MM.1S (cell line): ENCODE results near the gene DEFB124.

Experiments
- DNase-seq: peaks from one replicate; pipeline ENCODE4 v3.0.0-alpha.2; 2015
- H2AFZ ChIP-seq: fragments of 300-600 bp; sonication (generic); 2 replicates; pipeline ENCODE4 v1.6.0; 2016; ENCODE audit warnings: antibody characterized with exemption, low read length
- H3F3A ChIP-seq: fragments of 300-600 bp; sonication (generic); 2 replicates; pipeline ENCODE4 v1.6.1; 2016; ENCODE audit warnings: mild to moderate bottlenecking, antibody characterized with exemption, low read length, moderate library complexity, mixed read lengths; ENCODE audit not compliant: insufficient read depth
- H3K27ac ChIP-seq: fragments of 300-600 bp; sonication (generic); 2 replicates; pipeline ENCODE4 v1.5.1; 2016; ENCODE audit warnings: mild to moderate bottlenecking, low read length
- H3K27me3 ChIP-seq: fragments of 300-600 bp; sonication (generic); replicated peaks from 2 replicates; pipeline ENCODE4 v1.6.0; 2016; ENCODE audit warnings: low read length; ENCODE audit not compliant: insufficient read depth
- H3K36me3 ChIP-seq: fragments of 300-600 bp; sonication (generic); replicated peaks from 2 replicates; pipeline ENCODE4 v1.6.1; 2016; ENCODE audit warnings: mild to moderate bottlenecking, low read length, mixed read lengths; ENCODE audit not compliant: insufficient read depth
- H3K4me1 ChIP-seq: fragments of 300-600 bp; sonication (generic); 2 replicates; pipeline ENCODE4 v1.6.1; 2016; ENCODE audit warnings: low read length, mixed read lengths
- H3K4me2 ChIP-seq: fragments of 300-600 bp; sonication (generic); 2 replicates; pipeline ENCODE4 v1.6.0; 2016; ENCODE audit warnings: low read depth, low read length
- H3K4me3 ChIP-seq: fragments of 300-600 bp; sonication (generic); 2 replicates; pipeline ENCODE4 v1.5.1; 2016; ENCODE audit warnings: low read length, mixed read lengths
- H3K79me2 ChIP-seq: fragments of 300-600 bp; sonication (generic); 2 replicates; pipeline ENCODE4 v1.6.1; 2016; ENCODE audit warnings: mixed run types, low read length, mixed read lengths
- H3K9ac ChIP-seq: fragments of 300-600 bp; sonication (generic); 2 replicates; pipeline ENCODE4 v1.6.1; 2016; ENCODE audit warnings: low read length, mixed read lengths
- H3K9me2 ChIP-seq: fragments of 300-600 bp; sonication (generic); replicated peaks from 2 replicates; pipeline ENCODE4 v1.6.1; 2016; ENCODE audit warnings: mild to moderate bottlenecking, low read length, mixed read lengths; ENCODE audit not compliant: insufficient read depth
- H3K9me3 ChIP-seq: fragments of 300-600 bp; sonication (generic); replicated peaks from 2 replicates; pipeline ENCODE4 v1.6.1; 2016; ENCODE audit warnings: mild to moderate bottlenecking, low read length, mixed read lengths; ENCODE audit not compliant: insufficient read depth
- H4K20me1 ChIP-seq: fragments of 300-600 bp; sonication (generic); 2 replicates; pipeline ENCODE4 v1.6.1; 2016; ENCODE audit warnings: mild to moderate bottlenecking, low read length, moderate library complexity, mixed read lengths; ENCODE audit not compliant: insufficient read depth
- CTCF ChIP-seq: fragments of 300-600 bp; sonication (generic); IDR thresholded peaks from 2 replicates; pipeline ENCODE4 v1.5.1; 2016; ENCODE audit warnings: antibody characterized with exemption, low read length, mixed read lengths
- EZH2 ChIP-seq: fragments of 300-600 bp; sonication (generic); optimal IDR thresholded peaks from 2 replicates; pipeline ENCODE3; 2017; ENCODE audit warnings: low read depth, mild to moderate bottlenecking, antibody characterized with exemption, low read length, mixed read lengths
- EZH2phosphoT487 ChIP-seq: fragments of 300-600 bp; sonication (generic); IDR thresholded peaks from 2 replicates; pipeline ENCODE4 v1.6.1; 2018; ENCODE audit warnings: antibody characterized with exemption, low read length

DEFB124 gene

GRCh38 chr20:31500527-31500926 is 25.6 kb upstream of the DEFB124 start:
- Histone ChIP-seq H3F3A (no peaks in the 10 kb centered on the region), H3K4me2 (no peak overlapping the region), H3K27ac (no peak overlapping the region), H3K4me1 (no peaks in the 10 kb centered on the region), H3K9me3 (no peaks in the 10 kb centered on the region), H3K27me3 (no peaks in the 10 kb centered on the region), H3K9me2 (no peaks in the 10 kb centered on the region), H3K79me2 (no peaks in the 10 kb centered on the region), H2AFZ (no peak overlapping the region), H3K9ac (no peak overlapping the region), H4K20me1 (no peaks in the 10 kb centered on the region), H3K4me3 (no peak overlapping the region), H3K36me3 (no peaks in the 10 kb centered on the region)
- TF ChIP-seq EZH2: no peak
- no peak for TF ChIP-seq CTCF
- no peak for TF ChIP-seq EZH2phosphoT487
- no peak for DNase-seq

GRCh38 chr20:31497838-31498540 is 23.1 kb upstream of the DEFB124 start:
- H3F3A ChIP-seq: no peaks in the 10 kb centered on the region
- no peaks in the 10 kb centered on the region for H3K9me2 ChIP-seq
- H3K9me3 ChIP-seq: no peaks in the 10 kb centered on the region
- no peak overlapping the region for H3K27ac ChIP-seq
- no peaks in the 10 kb centered on the region for H3K4me1 ChIP-seq
- H3K36me3 ChIP-seq: no peaks in the 10 kb centered on the region
- no peak overlapping the region for H3K4me3 ChIP-seq
- DNase-seq: no peak
- no peak overlapping the region for H3K9ac ChIP-seq
- no peak overlapping the region for H2AFZ ChIP-seq
- TF ChIP-seq EZH2: no peak
- no peak for TF ChIP-seq EZH2phosphoT487
- no peak for TF ChIP-seq CTCF
- H3K79me2 ChIP-seq: no peaks in the 10 kb centered on the region
- no peaks in the 10 kb centered on the region for H3K27me3 ChIP-seq
- H4K20me1 ChIP-seq: no peaks in the 10 kb centered on the region
- H3K4me2 ChIP-seq: no peak overlapping the region

GRCh38 chr20:31496761-31497295 is 21.9 kb upstream of the DEFB124 start:
- Histone ChIP-seq H3K9me3 (no peaks in the 10 kb centered on the region), H3K9ac (no peak overlapping the region), H2AFZ (no peak overlapping the region), H4K20me1 (no peaks in the 10 kb centered on the region), H3K27me3 (no peaks in the 10 kb centered on the region), H3K4me3 (no peak overlapping the region), H3K36me3 (no peaks in the 10 kb centered on the region), H3F3A (no peaks in the 10 kb centered on the region), H3K27ac (no peak overlapping the region), H3K9me2 (no peaks in the 10 kb centered on the region), H3K4me1 (no peaks in the 10 kb centered on the region), H3K79me2 (no peaks in the 10 kb centered on the region), H3K4me2 (no peak overlapping the region)
- DNase-seq: no peak
- no peak for TF ChIP-seq CTCF
- TF ChIP-seq EZH2: no peak
- TF ChIP-seq EZH2phosphoT487: no peak
